Putamen (tissue), 1 donor: ENCODE measurements around the gene CRYL1.

Experiments used
- DNase-seq: peaks from one replicate; pipeline ENCODE4 v3.0.0-alpha.2; 2016; ENCODE audit warnings: low spot score

Gene CRYL1

DNA sequence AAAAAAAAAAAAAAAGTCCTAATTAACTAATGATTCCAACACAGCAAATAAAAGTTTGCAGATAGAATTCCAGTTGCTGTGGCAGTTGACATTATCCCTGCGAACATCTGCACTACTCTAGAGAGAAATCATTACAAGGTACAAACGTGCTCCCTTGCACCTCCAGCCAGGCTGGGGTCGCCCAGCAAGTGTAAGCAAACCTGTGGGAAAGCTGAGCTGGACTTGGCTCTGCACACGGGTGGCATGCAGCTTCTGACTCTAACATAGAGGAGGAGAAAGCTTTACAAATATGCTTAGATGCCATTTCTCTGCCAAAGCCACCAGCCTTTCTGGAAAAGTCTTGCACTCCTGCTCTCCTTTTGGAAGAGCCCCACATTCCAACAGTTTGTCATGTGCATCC, 103.3 kb downstream of the CRYL1 start:
- no peak for DNase-seq

DNA sequence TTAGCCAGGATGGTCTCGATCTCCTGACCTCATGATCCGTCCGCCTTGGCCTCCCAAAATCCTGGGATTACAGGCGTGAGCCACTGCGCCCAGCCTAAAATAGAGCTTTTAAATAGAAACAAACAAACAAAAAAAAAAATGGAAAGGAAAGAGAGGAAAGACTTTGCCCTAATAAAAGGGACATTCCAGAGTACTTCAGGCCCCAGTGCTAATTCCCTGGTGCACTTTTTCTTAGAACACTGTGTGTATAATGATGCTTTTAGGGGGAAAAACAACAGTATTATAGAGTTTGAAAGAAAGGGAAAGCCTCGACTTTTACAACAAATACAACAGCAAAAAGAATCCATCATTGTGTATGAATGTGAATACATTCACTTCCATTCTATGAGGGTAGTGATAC, 104.7 kb downstream of the CRYL1 start:
- DNase-seq = no peak

DNA sequence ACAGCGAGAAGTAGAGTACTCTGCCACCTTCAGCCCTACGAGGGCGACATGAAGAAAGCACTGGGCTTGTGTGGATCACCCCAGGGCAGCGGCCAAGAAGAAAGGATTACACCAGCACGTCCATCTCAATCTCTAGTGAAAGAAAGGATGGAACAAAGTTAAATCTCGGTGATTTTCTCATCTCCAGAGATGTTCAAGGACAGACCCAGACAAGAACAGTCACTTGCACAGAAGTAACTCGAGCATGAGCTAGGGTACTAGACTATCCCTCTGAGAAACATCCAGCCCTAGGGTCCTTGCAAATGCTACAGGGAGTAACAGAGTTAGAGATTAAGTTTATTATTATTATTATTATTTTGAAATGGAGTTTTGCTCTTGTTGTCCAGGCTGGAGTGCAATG, 106.7 kb downstream of the CRYL1 start:
- DNase-seq = no peak

DNA sequence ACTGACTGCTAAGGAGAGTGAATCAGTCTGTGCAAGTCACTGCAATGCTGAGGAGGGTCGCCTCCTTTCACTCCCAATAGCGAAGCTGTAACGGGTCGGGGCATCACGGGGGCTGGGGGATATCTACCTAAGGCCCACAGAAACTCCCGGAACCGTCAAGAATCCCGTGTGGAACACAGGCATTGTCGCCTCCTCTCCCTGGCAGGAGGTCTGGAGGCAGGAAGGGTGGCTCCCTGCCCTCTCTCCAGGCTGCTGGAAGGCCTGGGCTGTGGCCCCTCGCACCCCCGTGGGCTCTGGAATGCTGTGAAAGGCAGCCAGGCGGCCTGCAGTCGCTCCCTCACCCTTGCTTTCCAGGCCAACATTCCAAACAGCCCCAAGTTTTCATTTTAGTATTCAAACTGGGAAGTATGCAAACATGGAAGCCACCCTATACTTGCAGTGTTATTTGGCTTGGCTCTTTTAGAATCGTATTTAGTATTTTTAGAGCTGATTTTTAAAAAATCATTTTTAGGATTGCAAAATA, 109.4 kb downstream of the CRYL1 start:
- DNase-seq = no peak

DNA sequence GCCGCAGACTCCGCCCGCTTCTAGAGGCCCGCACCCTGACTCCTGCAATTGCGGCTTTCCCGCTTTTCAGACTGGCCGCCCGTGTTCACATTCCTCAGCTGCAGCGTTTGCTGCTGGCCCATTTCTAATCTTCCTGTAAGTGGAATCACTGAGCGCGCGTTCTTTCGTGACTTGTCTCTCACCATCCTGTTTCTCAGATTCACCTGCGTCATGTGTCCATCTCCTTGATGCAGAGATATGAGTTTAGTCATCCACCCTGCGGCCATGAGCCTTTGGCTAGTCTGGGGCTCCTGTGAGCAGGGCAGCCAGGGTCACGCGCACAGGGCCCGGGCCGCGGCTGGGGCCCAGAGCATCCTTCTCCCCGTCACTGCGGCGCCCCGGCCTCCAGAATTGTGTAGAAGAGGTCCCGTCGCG, 110.0 kb downstream of the CRYL1 start:
- DNase-seq = no peak

DNA sequence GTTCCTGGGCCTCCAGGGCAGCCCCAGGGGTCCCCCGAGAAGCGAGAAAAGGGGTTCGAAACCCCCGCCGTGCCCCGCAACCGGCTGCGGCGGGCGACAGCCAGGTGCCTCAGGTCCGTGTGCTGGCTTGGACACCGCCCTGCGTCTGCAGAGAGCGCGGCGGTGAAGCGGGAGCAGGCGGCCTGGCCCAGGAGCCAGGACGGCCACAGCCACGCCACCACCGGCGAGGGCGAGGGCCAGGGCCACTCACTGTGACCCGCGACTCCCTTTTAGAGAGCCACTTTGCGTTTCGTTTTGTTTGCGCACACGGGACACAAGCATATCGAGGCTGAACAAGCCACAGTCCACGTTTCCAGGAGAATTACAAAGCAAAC, 110.4 kb downstream of the CRYL1 start:
- DNase-seq = no peak

DNA sequence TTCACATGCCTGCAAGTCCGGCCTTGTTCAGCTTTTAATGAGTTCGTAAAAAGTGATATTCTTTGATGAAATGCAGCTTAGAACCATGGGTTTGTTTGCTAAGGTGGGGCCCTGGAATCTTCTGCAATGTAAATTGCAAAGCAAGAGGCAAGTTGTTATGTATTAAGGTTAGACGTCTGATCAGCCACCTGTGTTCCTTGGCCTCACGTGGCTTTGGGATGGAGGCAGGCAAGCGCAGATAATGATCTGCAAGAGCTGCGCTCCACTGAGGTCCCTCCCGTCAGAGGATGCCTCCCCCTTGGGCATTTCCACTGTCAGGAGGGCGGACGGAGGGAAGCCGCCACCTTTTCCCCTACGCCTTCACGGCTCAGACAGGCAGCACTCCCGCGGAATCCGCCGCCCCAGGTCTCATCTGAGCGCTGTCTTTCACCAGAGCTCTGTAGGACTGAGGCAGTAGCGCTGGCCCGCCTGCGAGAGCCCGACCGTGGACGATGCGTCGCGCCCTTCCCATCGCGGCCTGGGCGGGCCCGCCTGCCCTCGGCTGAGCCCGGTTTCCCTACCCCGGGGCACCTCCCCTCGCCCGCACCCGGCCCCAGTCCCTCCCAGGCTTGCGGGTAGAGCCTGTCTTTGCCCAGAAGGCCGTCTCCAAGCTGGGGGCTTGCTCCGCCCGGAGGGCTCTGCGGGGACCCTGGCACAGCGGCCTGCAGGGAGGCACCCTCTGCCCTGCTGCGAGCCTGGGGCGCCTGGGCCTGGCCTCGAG, 110.9 kb downstream of the CRYL1 start:
- no peak for DNase-seq

DNA sequence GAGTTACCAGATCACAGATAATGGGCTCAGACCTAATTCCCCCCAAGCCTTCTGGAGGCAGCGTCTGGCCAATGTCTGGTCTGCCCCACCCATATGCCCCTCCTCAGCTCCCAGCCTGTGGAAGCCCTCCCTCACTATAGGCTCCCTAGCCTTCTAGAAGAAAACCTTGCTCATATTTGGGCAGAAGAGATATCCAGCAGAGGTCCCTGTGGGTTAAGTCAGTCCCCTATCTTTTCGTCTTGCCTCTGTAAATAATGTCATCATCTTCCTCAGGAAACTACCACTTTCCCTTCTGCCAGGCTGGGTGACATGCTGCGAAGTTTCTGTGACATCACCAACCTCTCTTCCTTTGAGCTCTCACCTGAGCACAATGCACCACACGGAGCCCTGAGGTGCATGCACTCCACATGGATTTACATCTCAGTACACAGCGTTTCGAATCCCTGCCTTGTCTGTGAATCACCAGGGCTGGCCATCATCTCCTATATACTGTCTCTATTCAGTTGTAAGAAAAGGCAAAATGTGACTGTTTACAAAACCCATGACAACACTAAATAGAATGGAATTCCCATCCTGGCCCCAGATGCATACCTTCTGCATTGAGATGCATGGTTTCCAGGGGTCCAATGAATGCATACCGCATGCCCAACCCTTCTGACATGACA, 112.8 kb downstream of the CRYL1 start:
- DNase-seq = no peak

DNA sequence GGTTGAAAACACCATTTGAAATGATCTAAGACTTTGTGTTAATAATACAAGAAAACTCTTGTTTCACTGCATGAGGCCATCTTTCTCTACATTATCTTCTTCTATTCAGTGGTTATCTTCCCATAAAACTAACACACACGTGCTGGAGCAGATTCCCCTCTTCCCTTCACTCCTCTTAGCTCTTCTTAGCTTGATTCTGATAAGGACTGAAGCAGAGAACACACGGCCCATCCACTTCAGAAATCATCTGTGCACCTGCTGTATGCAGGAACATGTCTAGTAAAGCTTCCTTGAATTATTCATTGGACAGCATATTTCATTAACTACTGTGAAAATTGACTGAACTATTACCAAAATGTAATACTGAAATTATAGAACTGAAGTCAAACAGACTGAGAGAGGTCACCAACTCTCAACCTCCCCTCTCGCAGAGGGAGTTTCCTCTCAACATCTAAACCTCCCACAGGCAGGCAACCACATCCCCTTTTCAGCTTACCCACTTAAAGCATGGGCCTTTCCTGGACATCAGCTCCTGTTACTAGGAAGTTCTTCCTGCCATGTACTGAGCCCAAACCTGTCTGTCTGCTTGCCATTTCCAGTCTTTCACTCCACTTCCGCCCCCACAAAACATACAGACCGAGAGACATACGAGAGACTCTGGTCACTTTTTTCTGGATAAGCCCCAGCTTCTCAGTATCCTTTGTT, 113.9 kb downstream of the CRYL1 start:
- DNase-seq = no peak

DNA sequence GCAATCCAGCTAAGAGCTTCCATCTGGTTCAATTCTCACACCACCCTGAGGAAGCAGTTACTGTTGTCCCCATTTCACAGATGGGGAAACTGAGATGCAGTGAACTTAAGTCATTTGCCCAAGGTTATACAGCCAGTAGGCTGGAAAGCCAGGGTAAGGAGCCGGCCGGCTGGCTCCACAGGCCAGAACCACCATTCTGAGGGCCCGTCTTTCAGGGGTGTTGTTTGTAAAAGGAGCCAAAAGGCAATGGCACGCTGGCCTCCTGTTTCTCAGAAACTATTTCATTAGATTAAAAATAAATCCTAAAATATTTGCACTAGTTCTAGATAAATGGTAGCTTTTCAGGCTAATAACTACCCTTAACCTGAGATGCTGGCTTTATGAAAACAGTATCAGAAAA, 114.9 kb downstream of the CRYL1 start:
- no peak for DNase-seq

DNA sequence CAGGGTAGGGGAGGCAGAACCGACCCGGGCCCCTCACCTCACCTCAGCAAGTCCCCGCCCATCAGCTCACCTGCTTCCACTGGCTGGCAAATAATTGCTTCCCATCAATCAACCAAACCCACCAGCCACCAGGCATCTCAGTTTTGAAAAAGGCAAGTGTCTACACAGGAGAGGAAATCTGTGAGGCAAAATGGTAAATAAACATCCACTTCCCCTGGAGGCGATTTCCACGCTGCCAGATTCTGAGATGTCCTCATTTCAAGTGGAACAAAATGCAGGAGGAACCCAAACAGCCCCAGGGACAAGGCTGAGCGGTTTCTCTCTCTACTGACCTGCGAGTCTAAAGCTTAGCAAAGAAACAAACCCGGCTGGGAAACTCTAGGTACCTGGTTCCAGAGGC, 117.5 kb downstream of the CRYL1 start:
- DNase-seq = no peak

DNA sequence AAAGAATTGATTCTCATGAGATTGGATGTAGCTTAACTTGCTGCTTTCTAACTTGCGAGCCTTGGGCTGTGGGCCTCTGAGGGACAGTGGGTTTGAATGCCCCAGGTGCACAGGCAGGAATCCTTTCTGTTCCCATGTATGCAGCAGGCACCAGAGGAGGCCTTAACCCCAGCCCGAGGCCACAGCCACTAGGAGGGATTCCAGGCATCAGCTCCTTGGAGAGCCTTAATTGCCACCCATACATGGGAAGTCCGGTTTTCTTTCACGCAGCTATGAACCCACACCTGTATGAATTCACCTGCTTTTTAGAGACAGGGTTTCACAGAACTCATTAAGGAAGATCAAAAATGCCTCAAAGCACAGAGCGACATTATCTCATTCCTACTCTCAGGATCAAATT, 117.9 kb downstream of the CRYL1 start:
- no peak for DNase-seq

DNA sequence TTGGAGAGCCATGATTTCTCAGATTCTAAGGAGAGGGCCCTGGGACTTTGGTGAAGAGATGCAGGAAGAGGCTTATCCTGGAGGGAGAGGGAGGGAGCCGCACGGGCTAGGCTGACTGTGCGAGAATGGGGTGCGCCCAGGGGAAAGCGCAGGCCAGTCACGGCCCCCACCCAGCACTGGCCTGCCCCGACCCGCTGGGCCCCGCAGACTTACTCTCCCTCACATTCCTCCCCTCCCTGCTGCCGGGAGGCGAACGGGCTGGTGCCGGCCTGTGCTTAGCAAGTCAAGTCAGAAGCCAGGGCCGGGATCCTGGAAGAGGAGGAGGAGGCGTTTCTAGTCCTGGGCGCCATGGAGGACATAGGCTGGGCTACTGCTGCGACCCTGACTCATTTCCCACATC, 120.0 kb downstream of the CRYL1 start:
- DNase-seq = no peak

DNA sequence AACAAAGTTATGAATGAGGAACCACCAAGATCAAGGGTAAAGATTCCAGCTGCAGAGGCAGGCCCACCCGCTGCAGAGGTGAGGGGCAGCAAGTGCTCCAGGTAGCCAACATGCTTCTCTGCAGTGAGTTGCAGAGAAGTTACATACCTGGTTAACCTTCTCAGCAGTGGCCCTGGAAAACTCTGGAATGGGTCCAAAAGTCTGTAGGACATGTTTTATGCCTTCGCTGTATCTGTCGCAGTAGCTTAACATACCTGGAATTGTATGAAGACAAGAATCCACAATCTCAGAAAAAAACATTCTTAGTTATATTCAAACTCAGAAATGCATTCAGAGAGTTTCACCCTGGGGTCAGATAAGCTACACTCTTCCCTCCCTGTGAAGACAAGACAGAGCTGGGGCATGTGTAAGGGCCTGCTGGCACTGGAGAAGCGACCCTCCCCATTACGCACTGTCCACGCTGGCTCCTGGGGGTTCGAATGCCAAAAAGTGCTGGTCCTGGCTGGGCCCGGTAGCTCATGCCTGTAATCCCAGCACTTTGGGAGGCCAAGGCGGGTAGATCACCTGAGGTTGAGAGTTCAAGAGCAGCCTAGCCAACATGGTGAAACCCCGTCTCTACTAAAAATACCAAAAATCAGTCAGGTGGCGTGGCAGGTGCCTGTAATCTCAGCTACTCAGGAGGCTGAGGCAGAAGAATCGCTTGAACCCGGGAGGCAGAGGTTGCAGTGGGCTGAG, 121.0 kb downstream of the CRYL1 start:
- DNase-seq = no peak

DNA sequence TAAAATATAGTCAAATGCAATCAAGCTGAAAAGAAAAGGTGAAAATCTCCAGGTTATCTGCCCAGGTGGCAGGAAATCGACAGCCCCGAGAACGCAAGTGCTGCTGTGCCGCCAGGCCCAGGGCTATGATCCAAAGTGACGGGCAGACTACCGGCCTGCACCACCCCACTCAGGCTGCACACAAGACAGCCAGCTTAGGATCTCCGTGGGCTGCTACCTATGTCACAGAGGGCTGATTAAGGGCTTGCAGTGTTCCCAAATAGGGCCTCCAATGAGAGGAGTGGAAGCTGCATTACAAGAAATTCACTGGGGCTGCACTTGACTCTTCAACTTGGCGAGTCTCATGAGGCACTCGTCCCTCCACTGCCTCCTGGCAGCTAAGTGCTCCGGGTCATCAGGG, 121.8 kb downstream of the CRYL1 start:
- DNase-seq = no peak

DNA sequence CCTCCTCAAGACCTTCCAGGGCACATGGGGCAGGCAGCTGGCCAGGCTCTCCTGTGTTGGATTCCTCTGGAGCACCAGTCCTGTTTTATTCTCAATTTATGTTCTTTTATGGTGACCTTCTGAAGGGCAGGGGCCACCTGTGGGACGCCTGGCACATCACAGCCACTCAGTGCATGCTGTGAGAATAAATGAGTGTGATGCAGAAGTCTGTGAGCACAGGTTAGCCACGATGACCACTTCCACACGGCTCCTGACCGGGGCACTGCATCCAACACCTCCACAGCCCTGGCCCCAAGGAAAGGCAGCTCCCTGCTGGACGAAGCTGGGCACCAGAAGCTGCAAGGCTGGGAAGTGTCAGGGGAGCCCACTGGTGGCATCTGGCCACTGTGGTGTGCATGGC, 122.8 kb downstream of the CRYL1 start:
- no peak for DNase-seq

DNA sequence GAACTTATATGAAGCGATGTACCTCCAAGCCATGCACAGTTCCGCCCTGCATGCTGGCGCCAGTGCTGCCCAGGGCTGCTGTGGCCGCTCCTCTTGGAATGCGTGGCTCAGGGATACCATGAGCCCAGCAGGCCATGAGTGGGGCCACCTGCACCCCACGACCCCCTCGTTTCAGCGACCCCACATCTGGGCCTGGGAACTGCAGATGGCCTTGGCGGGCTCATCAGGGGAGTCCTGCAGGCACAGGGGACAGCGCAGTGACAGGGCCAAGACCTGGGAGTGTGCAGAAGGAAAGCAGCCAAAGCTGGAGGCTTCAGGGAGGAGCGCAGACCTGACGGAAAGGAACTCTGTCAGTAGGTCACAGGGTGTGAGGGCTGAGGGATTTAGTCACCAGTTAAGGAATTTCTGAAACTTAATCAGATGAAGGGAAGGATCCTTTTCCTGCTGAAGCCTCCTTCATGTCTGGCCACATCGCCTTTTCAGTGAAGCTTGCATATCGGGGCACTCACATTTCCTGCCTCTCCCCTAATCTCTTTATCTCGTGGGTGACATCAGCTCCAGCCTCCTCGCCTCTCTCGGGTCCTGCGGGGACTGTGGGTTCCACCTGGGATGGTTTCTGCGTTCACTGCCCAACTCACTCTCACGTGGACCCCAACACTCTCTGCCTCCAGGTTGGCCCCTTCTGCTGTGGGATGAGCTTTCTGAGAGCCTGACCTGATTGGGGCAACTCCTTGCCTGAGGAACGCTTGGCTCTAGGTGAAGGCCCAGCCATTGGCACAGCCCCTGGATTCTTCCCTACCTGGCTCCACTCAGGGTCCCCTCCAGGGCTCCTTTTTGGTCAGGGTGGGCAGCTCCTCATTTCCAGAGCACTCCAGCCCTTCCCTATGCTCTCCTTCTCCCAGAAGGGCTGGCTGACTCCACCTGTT, 123.5 kb downstream of the CRYL1 start:
- DNase-seq = no peak

DNA sequence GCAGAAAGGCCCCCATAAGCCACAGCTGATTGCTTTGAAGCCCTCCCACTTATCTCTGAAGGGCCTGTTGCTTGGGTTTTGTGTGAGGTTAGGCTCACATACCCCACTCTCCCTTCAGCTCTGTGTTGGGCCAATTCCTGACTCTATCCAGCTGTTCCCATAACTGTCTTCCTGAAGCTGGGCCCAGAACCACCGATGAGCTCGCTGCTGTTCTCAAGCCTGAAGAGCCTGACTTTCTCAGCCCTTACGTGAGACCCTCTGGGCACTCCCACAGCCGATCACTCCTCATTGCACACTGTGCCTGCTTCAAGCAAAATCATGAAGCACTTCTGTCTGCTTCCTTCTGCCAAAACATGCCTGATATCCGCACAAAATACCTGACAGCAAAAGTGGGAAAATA, 124.1 kb downstream of the CRYL1 start:
- no peak for DNase-seq

DNA sequence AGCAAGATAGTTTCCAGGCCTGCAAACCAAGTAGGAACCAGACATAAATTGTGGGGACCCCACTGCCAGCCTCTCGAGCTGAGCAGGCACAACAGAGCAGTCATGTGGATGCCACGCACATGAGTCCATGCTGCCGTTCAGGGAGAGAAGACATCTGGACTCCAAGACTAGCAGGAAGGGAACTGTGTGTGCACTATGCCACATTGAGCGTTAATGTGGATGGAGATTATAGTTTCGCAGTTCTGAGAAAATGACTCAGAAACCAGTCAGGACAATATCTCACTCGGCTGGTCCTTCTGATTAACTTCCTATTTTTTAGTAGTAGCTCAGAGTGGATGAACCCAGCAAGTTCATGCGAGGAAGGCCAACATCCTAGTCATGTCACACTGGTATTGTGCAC, 124.9 kb downstream of the CRYL1 start:
- DNase-seq = no peak

DNA sequence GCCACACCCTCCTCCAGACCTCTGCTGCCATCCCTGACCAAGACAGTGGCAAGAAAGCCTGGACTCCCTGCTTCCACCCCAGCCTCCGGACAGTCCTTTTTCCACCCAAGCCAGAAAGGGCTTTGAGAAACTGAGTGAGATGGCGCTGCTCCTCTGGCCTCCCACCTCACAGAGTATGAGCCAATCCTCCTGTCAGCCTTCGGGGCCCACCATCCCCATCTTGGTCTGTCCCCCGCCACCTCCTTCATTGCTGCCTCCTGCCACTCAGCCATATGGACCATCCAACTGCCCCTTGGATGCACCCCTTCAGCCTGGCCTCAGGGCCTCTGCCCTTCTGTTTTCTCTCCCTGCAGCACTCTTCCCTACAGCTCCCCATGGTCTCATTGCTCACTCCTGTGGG, 125.7 kb downstream of the CRYL1 start:
- DNase-seq = no peak

DNA sequence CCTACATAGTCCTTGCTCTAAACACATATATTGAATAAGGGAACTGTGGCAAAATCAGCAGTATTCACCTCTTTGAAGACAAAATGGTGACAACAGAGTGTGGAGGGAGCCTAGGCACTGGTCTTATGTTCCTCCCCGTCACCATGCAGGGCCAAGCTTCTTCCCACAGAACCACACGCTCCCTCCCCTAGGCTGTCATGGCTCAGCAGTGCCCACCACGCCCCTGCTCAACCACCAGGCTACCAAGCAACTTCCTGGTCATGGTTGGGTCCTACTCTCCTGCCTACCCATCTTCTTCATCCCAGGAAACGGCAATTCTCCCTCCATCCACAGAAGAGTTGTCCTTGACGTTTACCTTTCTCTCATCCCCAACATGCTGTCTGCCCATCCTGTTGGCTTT, 126.1 kb downstream of the CRYL1 start:
- DNase-seq = no peak
